H1 (cell line): ENCODE data around the gene SENP6. TPM values are rescaled to one million over a fixed set of nuclear protein-coding genes. Genes with fewer than 3 reads are reported as not detected.
"Not testable (repeated sequence)": the region's sequence is repeated elsewhere in the genome, so short reads cannot be mapped to it uniquely, and the experiment has no call there.

Experiments used
- CTCF ChIA-PET: fragments of 300-600 bp; sonication (Branson Sonifier 250); formaldehyde crosslinking; loops from one replicate; lab custom pipeline; 2021; ENCODE audit not compliant: partially characterized antibody; lab: Charles Lee
- POLR2A ChIA-PET: fragments of 300-600 bp; sonication (Branson Sonifier 250); formaldehyde crosslinking; loops from one replicate; lab custom pipeline; 2021; ENCODE audit warnings: inconsistent platforms; ENCODE audit not compliant: partially characterized antibody; lab: Charles Lee
- DNase-seq, 2 experiments: peaks; one replicate each; pipeline versions ENCODE4 v3.0.0 to v3.0.0-alpha.2; 2010 to 2022; ENCODE audit warnings: low spot score in 2 of 2, low read depth in 1 of 2, mixed read lengths in 1 of 2
- FAIRE-seq: peaks from 2 replicates; lab custom pipeline; 2011; peaks lifted over from hg19 to GRCh38; lab: Jason Lieb, UNC
- H2AFZ ChIP-seq: 2 replicates; pipeline ENCODE4 v1.8.1; 2012; ENCODE audit warnings: low read length, inconsistent platforms
- H2AK5ac ChIP-seq: 2 replicates; pipeline ENCODE4 v1.6.1; 2013; ENCODE audit warnings: low read depth, low read length
- H2BK120ac ChIP-seq: replicated peaks from 2 replicates; pipeline ENCODE3; 2013; ENCODE audit warnings: low read depth, low read length, inconsistent platforms
- H2BK12ac ChIP-seq: 2 replicates; pipeline ENCODE4 v1.6.1; 2013; ENCODE audit warnings: low read depth, low read length
- H2BK15ac ChIP-seq: 2 replicates; pipeline ENCODE4 v1.6.1; 2013; ENCODE audit warnings: low read length
- H2BK20ac ChIP-seq: 2 replicates; pipeline ENCODE4 v1.6.1; 2013; ENCODE audit warnings: low read length
- H2BK5ac ChIP-seq: 2 replicates; pipeline ENCODE4 v1.6.1; 2013; ENCODE audit warnings: low read depth, low read length
- H3K14ac ChIP-seq: 2 replicates; pipeline ENCODE4 v1.6.1; 2013; ENCODE audit warnings: inconsistent platforms; ENCODE audit not compliant: insufficient read length
- H3K18ac ChIP-seq: 2 replicates; pipeline ENCODE4 v1.6.1; 2013; ENCODE audit warnings: low read length; ENCODE audit errors: extremely low read depth
- H3K23ac ChIP-seq: 2 replicates; pipeline ENCODE4 v1.6.1; 2013; ENCODE audit warnings: inconsistent platforms; ENCODE audit not compliant: insufficient read length
- H3K23me2 ChIP-seq: 2 replicates; pipeline ENCODE4 v1.6.1; 2013; ENCODE audit warnings: low read depth, low read length
- H3K27ac ChIP-seq: 2 replicates; pipeline ENCODE4 v1.6.1; 2011; ENCODE audit warnings: low read depth, low read length, inconsistent platforms
- H3K27me3 ChIP-seq, 4 experiments: replicated peaks in 1 of 4; 1 replicate in 1 of 4; 2 replicates in 3 of 4; pipeline versions ENCODE4 v1.6.1 to v1.8.1; 2011 to 2013; ENCODE audit warnings: low read length in 3 of 4, mild to moderate bottlenecking in 3 of 4, inconsistent platforms in 2 of 4, mixed read lengths in 2 of 4, moderate library complexity in 1 of 4; ENCODE audit not compliant: control insufficient read depth in 3 of 4, insufficient read depth in 3 of 4; ENCODE audit errors: extremely low read depth in 1 of 4
- H3K36me3 ChIP-seq, 4 experiments: 2 replicates each; pipeline versions ENCODE4 v1.6.1 to v1.8.1; 2011 to 2013; ENCODE audit warnings: mild to moderate bottlenecking in 4 of 4, low read length in 3 of 4, moderate library complexity in 2 of 4, control low read depth in 1 of 4, inconsistent platforms in 1 of 4; ENCODE audit not compliant: insufficient read depth in 4 of 4, control insufficient read depth in 2 of 4
- H3K4ac ChIP-seq: replicated peaks from 2 replicates; pipeline ENCODE3; 2013; ENCODE audit warnings: low read length, low read depth, mixed read lengths, inconsistent platforms; ENCODE audit not compliant: insufficient read length
- H3K4me1 ChIP-seq, 4 experiments: replicated peaks in 1 of 4; 1 replicate in 1 of 4; 2 replicates in 3 of 4; pipeline versions ENCODE4 v1.6.1 to v1.8.1; 2011 to 2013; ENCODE audit warnings: low read length in 3 of 4, inconsistent platforms in 2 of 4, mixed read lengths in 1 of 4; ENCODE audit not compliant: insufficient read depth in 4 of 4, control insufficient read depth in 3 of 4
- H3K4me2 ChIP-seq, 2 experiments: 2 replicates each; pipeline versions ENCODE4 v1.6.1 to v1.8.1; 2011 to 2013; ENCODE audit warnings: low read depth in 2 of 2, low read length in 2 of 2, control low read depth in 1 of 2, inconsistent platforms in 1 of 2, mild to moderate bottlenecking in 1 of 2; ENCODE audit not compliant: insufficient read depth in 1 of 2
- H3K4me3 ChIP-seq, 4 experiments: fragments of 200-600, 300-600 bp in 1 of 4; sonication (generic), shearing (Covaris generic), sonication (Bioruptor Twin) in 1 of 4; 2 replicates each; pipeline versions ENCODE4 v1.5.1 to v1.8.1; 2011 to 2016; ENCODE audit warnings: low read length in 4 of 4, low read depth in 3 of 4, control low read depth in 2 of 4, inconsistent platforms in 2 of 4, mild to moderate bottlenecking in 2 of 4, mixed read lengths in 1 of 4, moderate library complexity in 1 of 4; ENCODE audit not compliant: insufficient read depth in 2 of 4; ENCODE audit errors: extremely low read depth in 1 of 4
- H3K56ac ChIP-seq: replicated peaks from 2 replicates; pipeline ENCODE3; 2013; ENCODE audit warnings: low read depth, mild to moderate bottlenecking, mixed read lengths, low read length, inconsistent platforms; ENCODE audit not compliant: insufficient read length
- H3K79me1 ChIP-seq: 2 replicates; pipeline ENCODE4 v1.6.1; 2013; ENCODE audit warnings: low read depth, low read length, control low read depth
- H3K79me2 ChIP-seq, 2 experiments: 2 replicates each; pipeline versions ENCODE4 v1.6.1 to v1.8.1; 2012 to 2013; ENCODE audit warnings: low read length in 2 of 2, mild to moderate bottlenecking in 2 of 2, inconsistent platforms in 1 of 2; ENCODE audit not compliant: insufficient read depth in 2 of 2, control insufficient read depth in 1 of 2
- H3K9ac ChIP-seq, 4 experiments: replicated peaks in 1 of 4; 1 replicate in 1 of 4; 2 replicates in 3 of 4; pipeline versions ENCODE4 v1.6.1 to v1.8.1; 2011 to 2013; ENCODE audit warnings: low read depth in 3 of 4, low read length in 3 of 4, control low read depth in 2 of 4, mild to moderate bottlenecking in 2 of 4, moderate library complexity in 2 of 4, inconsistent platforms in 1 of 4; ENCODE audit errors: extremely low read depth in 1 of 4
- H3K9me3 ChIP-seq, 2 experiments: 2 replicates each; pipeline versions ENCODE4 v1.6.1 to v1.8.1; 2012 to 2013; ENCODE audit warnings: mild to moderate bottlenecking in 2 of 2, moderate library complexity in 2 of 2, control low read depth in 1 of 2, inconsistent platforms in 1 of 2, low read depth in 1 of 2, low read length in 1 of 2, mixed read lengths in 1 of 2; ENCODE audit not compliant: insufficient read depth in 2 of 2
- H4K20me1 ChIP-seq, 2 experiments: replicated peaks in 1 of 2; 2 replicates each; pipeline versions ENCODE3 to v1.8.1; 2011 to 2013; ENCODE audit warnings: inconsistent platforms in 2 of 2, low read length in 2 of 2, mild to moderate bottlenecking in 1 of 2; ENCODE audit not compliant: insufficient read depth in 2 of 2, control insufficient read depth in 1 of 2
- H4K5ac ChIP-seq: 2 replicates; pipeline ENCODE4 v1.6.1; 2013; ENCODE audit warnings: low read length, low read depth, mixed read lengths, inconsistent platforms; ENCODE audit not compliant: insufficient read length
- H4K8ac ChIP-seq: 2 replicates; pipeline ENCODE4 v1.8.0; 2013; ENCODE audit warnings: mild to moderate bottlenecking, moderate library complexity, low read length, inconsistent platforms; ENCODE audit not compliant: insufficient read depth; ENCODE audit errors: extremely low read depth
- H4K91ac ChIP-seq: replicated peaks from 2 replicates; pipeline ENCODE3; 2013; ENCODE audit warnings: low read length, mixed read lengths, inconsistent platforms; ENCODE audit not compliant: insufficient read length
- CTBP2 ChIP-seq: IDR thresholded peaks from 2 replicates; pipeline ENCODE4 v1.7.0; 2011; ENCODE audit warnings: borderline replicate concordance, mild to moderate bottlenecking, moderate library complexity, mixed read lengths, low read length; ENCODE audit not compliant: insufficient read depth, insufficient read length
- E2F6 ChIP-seq: IDR thresholded peaks from 2 replicates; pipeline ENCODE4 v1.6.1; 2012; ENCODE audit warnings: inconsistent platforms
- WGBS, 2 experiments: shearing (Covaris generic) in 1 of 2; methylation state at CpG; one replicate each; pipeline versions ENCODE4 v1.1.6 to v1.1.7; 2013 to 2015; ENCODE audit warnings: low lambda C conversion rate in 2 of 2, mixed read lengths in 2 of 2, inconsistent platforms in 1 of 2, low coverage in 1 of 2, missing lambda C conversion rate in 1 of 2; ENCODE audit not compliant: insufficient replicate concordance in 2 of 2, insufficient coverage in 1 of 2, insufficient read length in 1 of 2; ENCODE audit errors: extremely low coverage in 1 of 2, missing lambda C conversion rate in 1 of 2; 5-methylcytosine and 5-hydroxymethylcytosine counted together
- polyA plus RNA-seq, 7 experiments: library from polyadenylated mRNA; depleted of rRNA in 3 of 7; stranded (reverse) in 5 of 7; unstranded in 2 of 7; fragments of >200 nt in 5 of 7; fragments of 200-250 nt in 2 of 7; gene quantifications; 1 replicate in 5 of 7; 2 replicates in 1 of 7; 4 replicates in 1 of 7; pipeline versions ENCODE4 v1.2.1 to v1.2.3, GENCODE V29; 2011 to 2013; ENCODE audit warnings: missing spikeins in 2 of 7, mixed read lengths in 2 of 7
- total RNA-seq: library from RNA; stranded (reverse); fragmentation: NEBNext Ultra II Directional; extraction: Animal tissue kit (Norgen Biotek cat#: 25700); gene quantifications from 2 replicates; pipeline ENCODE4 v1.2.1, GENCODE V29; 2021

SENP6 gene
- total and polyA plus RNA-seq, 2 of the 8 experiments (the other 6 are each of a cell fraction or from before 2014, with no cell fraction given) = 13.8 to 103 TPM

GRCh38 chr6:75581231-75581630 lies 20.4 kb upstream of the SENP6 start (continued):
- TF ChIP-seq E2F6 (no peak), CTBP2 (no peak)
- TF ChIP-seq, all 59 proteins: peak for 0

- H3K27me3 ChIP-seq, H3K36me3 ChIP-seq, H3K79me2 ChIP-seq, H2BK120ac ChIP-seq, DNase-seq, FAIRE-seq, H3K27ac ChIP-seq, H4K8ac ChIP-seq, H2BK5ac ChIP-seq, H3K4me2 ChIP-seq, H4K20me1 ChIP-seq, H3K23ac ChIP-seq, H2AFZ ChIP-seq, H3K9ac ChIP-seq, H2BK15ac ChIP-seq, H2BK20ac ChIP-seq, H2AK5ac ChIP-seq, H3K4me3 ChIP-seq, H3K9me3 ChIP-seq, H3K4ac ChIP-seq, H4K5ac ChIP-seq, H3K4me1 ChIP-seq, H4K91ac ChIP-seq, H3K79me1 ChIP-seq, H3K23me2 ChIP-seq, H3K18ac ChIP-seq, H3K14ac ChIP-seq, H3K56ac ChIP-seq, H2BK12ac ChIP-seq: not testable (repeated sequence)
- CTCF ChIA-PET = interaction anchor here (1.1 to 1.7 kb wide), 2 partner anchors 13 to 22 kb away, joined by 3 to 8 read pairs; no protein-coding TSS in a partner anchor
- 64% methylated on average over 2 of the region's 2 CpGs; no CpG with 5 or more reads in 1 of the 2 experiments for WGBS, 2 experiments
- POLR2A ChIA-PET = interaction anchor here (3.1 kb wide), 1 partner anchor 18 kb away, joined by 18 read pairs; the partner anchor contains the start of gene SENP6
Observed at GRCh38 chr6:75584552-75584951, 17.1 kb upstream of the SENP6 start.
